Measurements from ENCODE around the gene GPR179. TPM values are rescaled to one million over a fixed set of nuclear protein-coding genes. Genes with fewer than 3 reads are reported as not detected.

The GPR179 gene, protein sequence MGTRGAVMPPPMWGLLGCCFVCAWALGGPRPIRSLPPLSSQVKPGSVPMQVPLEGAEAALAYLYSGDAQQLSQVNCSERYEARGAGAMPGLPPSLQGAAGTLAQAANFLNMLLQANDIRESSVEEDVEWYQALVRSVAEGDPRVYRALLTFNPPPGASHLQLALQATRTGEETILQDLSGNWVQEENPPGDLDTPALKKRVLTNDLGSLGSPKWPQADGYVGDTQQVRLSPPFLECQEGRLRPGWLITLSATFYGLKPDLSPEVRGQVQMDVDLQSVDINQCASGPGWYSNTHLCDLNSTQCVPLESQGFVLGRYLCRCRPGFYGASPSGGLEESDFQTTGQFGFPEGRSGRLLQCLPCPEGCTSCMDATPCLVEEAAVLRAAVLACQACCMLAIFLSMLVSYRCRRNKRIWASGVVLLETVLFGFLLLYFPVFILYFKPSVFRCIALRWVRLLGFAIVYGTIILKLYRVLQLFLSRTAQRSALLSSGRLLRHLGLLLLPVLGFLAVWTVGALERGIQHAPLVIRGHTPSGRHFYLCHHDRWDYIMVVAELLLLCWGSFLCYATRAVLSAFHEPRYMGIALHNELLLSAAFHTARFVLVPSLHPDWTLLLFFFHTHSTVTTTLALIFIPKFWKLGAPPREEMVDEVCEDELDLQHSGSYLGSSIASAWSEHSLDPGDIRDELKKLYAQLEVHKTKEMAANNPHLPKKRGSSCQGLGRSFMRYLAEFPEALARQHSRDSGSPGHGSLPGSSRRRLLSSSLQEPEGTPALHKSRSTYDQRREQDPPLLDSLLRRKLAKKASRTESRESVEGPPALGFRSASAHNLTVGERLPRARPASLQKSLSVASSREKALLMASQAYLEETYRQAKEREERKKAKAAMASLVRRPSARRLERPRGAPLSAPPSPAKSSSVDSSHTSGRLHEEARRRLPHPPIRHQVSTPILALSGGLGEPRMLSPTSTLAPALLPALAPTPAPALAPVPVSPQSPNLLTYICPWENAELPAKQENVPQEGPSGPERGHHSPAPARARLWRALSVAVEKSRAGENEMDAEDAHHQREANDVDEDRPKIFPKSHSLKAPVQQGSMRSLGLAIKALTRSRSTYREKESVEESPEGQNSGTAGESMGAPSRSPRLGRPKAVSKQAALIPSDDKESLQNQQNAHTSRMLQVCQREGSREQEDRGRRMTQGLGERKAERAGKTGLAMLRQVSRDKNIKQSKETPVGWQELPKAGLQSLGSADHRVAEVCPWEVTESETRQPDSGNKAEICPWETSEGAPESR (N-terminal part only)
- not detected in 2 replicates for total RNA-seq (2021)
- long read RNA-seq, partial matches to known transcripts: 0 of 1 reads
- long read RNA-seq, other reads (novel, unspliced or antisense): 1 of 1 reads

DNA sequence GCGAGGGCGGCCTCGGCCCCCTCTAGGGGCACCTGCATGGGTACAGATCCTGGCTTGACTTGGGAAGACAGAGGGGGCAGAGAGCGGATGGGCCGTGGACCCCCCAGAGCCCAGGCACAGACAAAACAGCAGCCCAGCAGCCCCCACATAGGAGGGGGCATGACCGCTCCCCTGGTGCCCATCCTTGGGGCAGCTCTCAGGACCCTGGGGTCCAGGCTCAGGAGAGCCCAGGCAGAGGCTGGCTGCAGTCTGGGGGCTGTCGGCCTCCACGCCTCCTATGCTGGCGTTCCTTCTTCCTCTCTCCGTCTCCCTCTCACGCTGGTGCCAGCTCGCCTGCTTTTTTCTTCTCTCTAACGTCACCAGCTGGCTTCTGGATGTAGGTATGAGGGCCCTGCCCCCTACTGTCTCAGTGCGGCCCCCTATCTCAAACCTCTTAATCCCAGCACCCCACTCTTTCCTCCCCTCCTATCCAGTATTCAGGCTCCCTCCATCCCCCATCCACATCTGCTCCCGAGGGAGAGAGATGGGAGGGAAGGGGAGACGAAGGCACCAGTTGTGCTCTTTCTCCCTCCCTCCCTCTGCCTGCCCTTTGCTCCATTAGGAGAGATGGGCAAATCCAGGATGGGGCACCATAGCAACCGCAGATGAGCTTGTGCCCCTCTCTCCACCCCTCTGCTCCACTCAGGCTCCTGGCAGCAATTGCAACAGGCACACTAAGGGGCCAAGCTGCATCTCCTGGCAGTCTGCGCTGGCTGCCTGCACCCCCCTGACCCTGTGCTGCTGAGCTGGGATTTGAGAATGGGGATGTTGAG lies at the start of gene GPR179:
GPR179 (minus strand) TSS at position 349 of the 812 bp plus-strand sequence; CDS start at position 182, 167 bp downstream.
- H3K4ac ChIP-seq (ENCODE audit: low read depth, low read length): no peak within 1 kb of the TSS
- Mint-ChIP-seq H3K36me3 (ENCODE audit: insufficient read depth in 1 of 3, low read depth in 3 of 3) (no peaks in the 10 kb centered on the region), H3K27ac (peak within 1 kb of the TSS in 1 of 3 experiments; percentile 40; a peak in 4 of 7 replicates), H3K9me3 (no peaks in the 10 kb centered on the region), H3K4me1 (peaks cover 17% of the 10 kb centered on the region in 2 experiments), H3K4me3 (no peak within 1 kb of the TSS; a peak in 1 of 5 replicates), H3K27me3 (ENCODE audit: low read depth) (peaks cover 5% of the 10 kb centered on the region; the same call in 1 of the 2 replicates)
- no peak within 1 kb of the TSS for H2BK12ac ChIP-seq (ENCODE audit: insufficient read length, low read depth, low read length)
- peaks cover 6% of the 10 kb centered on the region; the same call in 1 of the 2 replicates for H3K4me1 ChIP-seq (ENCODE audit: insufficient read depth, low read length)
- H2AFZ ChIP-seq (ENCODE audit: low read length): no peak within 1 kb of the TSS
- H4K20me1 ChIP-seq (ENCODE audit: control insufficient read depth, insufficient read depth, insufficient read length): peaks cover 3% of the 10 kb centered on the region
- no CpG with 5 or more reads among the region's 18 CpGs for WGBS (ENCODE audit: extremely low coverage, insufficient read length, low lambda C conversion rate)
- H3K9me3 ChIP-seq (ENCODE audit: control insufficient read depth, low read depth, low read length): no peaks in the 10 kb centered on the region
- H3T11ph ChIP-seq (ENCODE audit: low read length): no peak within 1 kb of the TSS
- no peaks in the 10 kb centered on the region; the same call in 1 of the 2 replicates for H3K27me3 ChIP-seq (ENCODE audit: insufficient read depth, low read length)
- H2AK5ac ChIP-seq (ENCODE audit: insufficient read length, low read length): no peak within 1 kb of the TSS
- H4K8ac ChIP-seq (replicated peaks; ENCODE audit: insufficient read length, low read depth, low read length): no peak within 1 kb of the TSS
- no peak within 1 kb of the TSS for H4K5ac ChIP-seq (ENCODE audit: insufficient read length, low read depth, low read length)
- no peak within 1 kb of the TSS for H3K18ac ChIP-seq (ENCODE audit: insufficient read length, low read depth, low read length)
- TF ChIP-seq CTCF (conservative IDR thresholded peaks at IDR 0.05): no peak
- H3K79me2 ChIP-seq (ENCODE audit: insufficient read depth, low read length): no peaks in the 10 kb centered on the region
- no peak within 1 kb of the TSS for H2BK15ac ChIP-seq (ENCODE audit: low read depth, low read length)
- no peak within 1 kb of the TSS for H2BK120ac ChIP-seq (ENCODE audit: low read depth, low read length, poor library complexity, severe bottlenecking)
- H4K91ac ChIP-seq (ENCODE audit: insufficient read length, low read depth, low read length): no peak within 1 kb of the TSS
- no peak within 1 kb of the TSS for H3K56ac ChIP-seq (ENCODE audit: insufficient read length, low read depth, low read length)
- no peak within 1 kb of the TSS for H3K27ac ChIP-seq (ENCODE audit: insufficient read length, low read depth, low read length)
- no peak within 1 kb of the TSS for H3K23ac ChIP-seq (ENCODE audit: insufficient read length, low read depth, low read length)
- no peak within 1 kb of the TSS for H2BK20ac ChIP-seq (ENCODE audit: low read depth, low read length, poor library complexity, severe bottlenecking)
- no peak within 1 kb of the TSS; the same call in 1 of the 2 replicates for H3K14ac ChIP-seq (ENCODE audit: insufficient read depth, low read length)
- H3K4me2 ChIP-seq (ENCODE audit: insufficient read depth, insufficient read length, low read length): no peak within 1 kb of the TSS
- DNase-seq: peak; percentile 29
- H3K79me1 ChIP-seq (ENCODE audit: insufficient read depth, low read depth, low read length, poor library complexity, severe bottlenecking): no peaks in the 10 kb centered on the region
- H3K23me2 ChIP-seq (ENCODE audit: insufficient read length, low read depth, low read length, poor library complexity, severe bottlenecking): no peaks in the 10 kb centered on the region
- H3K9ac ChIP-seq (ENCODE audit: extremely low read depth, insufficient read length, low read length): no peak within 1 kb of the TSS
- H2BK5ac ChIP-seq (ENCODE audit: insufficient read length, low read length): no peak within 1 kb of the TSS
